WI38 (cell line): ENCODE measurements around the gene LAMA4.

ENCODE experiments used
- H3K4me3 ChIP-seq: 2 replicates; pipeline ENCODE4 v1.5.1; 2011; ENCODE audit warnings: low read depth, mild to moderate bottlenecking, control low read depth, low read length
- TF ChIP-seq, protein P1 (sequence below): IDR thresholded peaks from 2 replicates; pipeline ENCODE4 v1.5.1; 2012; ENCODE audit warnings: low read depth, mild to moderate bottlenecking, control low read depth, low read length

Gene LAMA4

DNA sequence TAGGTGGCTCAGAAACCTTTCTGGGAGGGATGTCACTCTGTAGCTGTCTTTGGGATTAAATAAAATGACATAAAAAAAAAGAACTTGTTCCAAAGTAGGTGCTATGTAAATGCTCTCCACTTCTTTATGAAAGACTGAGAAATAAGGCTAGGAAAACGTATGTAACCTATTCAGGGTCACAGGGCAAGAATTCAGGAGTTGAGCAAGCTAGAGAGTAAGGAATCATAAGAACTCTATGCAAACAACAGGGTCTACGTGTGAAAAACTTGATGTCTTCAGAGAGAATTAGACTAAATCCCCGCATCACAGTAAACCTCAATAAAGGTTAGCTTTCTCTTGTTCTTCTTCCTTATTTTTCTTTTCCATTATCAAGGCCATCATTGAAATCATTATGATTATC lies 59.2 kb downstream of the LAMA4 start:
- H3K4me3 ChIP-seq: no peak overlapping the region
- TF ChIP-seq, protein P1, sequence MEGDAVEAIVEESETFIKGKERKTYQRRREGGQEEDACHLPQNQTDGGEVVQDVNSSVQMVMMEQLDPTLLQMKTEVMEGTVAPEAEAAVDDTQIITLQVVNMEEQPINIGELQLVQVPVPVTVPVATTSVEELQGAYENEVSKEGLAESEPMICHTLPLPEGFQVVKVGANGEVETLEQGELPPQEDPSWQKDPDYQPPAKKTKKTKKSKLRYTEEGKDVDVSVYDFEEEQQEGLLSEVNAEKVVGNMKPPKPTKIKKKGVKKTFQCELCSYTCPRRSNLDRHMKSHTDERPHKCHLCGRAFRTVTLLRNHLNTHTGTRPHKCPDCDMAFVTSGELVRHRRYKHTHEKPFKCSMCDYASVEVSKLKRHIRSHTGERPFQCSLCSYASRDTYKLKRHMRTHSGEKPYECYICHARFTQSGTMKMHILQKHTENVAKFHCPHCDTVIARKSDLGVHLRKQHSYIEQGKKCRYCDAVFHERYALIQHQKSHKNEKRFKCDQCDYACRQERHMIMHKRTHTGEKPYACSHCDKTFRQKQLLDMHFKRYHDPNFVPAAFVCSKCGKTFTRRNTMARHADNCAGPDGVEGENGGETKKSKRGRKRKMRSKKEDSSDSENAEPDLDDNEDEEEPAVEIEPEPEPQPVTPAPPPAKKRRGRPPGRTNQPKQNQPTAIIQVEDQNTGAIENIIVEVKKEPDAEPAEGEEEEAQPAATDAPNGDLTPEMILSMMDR: no peak

DNA sequence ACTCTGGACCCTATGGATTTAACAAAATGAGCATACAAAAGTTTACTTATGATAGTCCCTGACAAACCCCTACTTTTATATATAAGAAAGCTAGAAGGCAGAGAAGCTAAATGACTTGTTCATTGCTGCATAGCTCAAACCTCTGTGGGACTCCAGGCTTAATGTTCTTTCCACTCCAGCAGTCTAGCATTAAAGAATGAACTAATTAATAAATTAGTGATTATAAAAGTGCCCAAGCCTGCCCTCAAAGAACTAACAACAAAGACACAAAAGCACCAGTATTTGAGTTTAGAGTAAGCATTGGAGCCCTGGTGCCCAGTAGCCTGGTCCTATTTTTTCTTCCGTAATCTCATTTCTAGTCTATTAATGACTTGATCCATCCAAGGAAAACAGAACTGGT lies 59.9 kb downstream of the LAMA4 start:
- TF ChIP-seq, protein P1: no peak
- no peak overlapping the region for H3K4me3 ChIP-seq

DNA sequence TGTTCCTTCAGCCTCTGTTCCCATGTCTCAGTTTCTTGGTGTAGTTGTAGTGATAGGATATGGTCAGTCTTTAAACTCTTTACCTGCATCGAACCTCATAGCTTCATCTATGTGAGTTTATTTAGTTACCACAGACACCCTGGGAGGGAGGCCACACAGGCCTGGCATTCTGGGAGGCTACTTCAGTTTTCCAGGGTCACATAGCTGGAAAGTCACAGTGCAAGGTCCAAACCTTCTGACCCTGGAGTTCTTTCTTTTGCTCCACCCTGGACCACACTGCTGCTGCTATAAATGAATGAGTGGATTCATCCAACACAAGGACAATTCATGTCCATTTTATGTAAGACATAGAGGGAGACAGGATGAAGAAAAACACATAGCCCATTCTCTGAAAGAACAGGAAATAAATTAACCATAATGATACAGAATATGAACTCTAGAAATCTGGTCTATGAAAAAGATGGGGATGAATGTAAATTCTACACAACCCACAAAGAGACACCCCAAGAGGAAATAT lies 60.8 kb downstream of the LAMA4 start:
- no peak overlapping the region for H3K4me3 ChIP-seq
- TF ChIP-seq, protein P1: no peak

DNA sequence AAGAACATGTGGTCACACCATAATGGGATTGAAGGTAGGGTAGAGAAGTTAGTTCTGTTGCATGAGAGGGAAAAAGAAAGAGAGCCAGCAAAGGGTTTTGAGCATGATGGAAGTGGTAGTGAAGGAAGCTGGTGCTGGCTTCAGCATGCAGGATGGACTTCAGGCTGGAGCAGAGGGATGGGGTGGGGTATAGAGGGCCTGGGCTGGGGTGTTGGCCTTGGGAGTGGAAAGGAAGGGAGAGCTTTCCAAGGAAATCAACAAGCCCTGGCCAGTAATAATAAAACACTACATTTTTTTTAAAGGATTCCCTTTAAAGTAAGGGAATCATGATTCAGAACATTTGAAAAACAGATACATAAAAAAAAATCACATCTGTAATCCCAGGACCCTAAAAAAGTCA lies 61.2 kb downstream of the LAMA4 start:
- H3K4me3 ChIP-seq: no peak overlapping the region
- TF ChIP-seq, protein P1: no peak

DNA sequence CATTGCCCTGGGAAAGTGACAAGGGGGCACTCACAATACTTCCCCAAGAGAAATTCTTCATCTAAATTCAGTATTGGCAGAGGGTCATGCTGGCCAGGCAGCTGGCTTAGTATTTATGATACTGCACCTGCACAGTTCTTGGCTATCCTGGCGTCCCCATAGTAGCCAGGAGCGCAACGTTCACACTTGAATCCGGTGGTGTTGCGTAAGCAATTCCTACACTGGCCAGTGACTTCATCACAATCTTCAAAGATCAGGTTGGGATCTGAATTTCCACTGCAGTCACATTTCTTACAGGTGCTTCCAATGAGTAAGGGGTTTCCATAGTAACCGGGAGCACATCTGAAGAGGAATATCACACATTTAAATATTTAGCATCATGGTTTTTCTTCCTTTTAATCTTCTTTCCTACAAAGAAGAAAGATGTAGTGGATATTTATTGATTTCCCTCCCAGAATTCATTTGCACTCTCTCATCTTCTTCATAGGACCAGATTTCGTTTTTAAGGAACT lies 62.8 kb downstream of the LAMA4 start:
- no peak overlapping the region for H3K4me3 ChIP-seq
- TF ChIP-seq, protein P1: no peak

DNA sequence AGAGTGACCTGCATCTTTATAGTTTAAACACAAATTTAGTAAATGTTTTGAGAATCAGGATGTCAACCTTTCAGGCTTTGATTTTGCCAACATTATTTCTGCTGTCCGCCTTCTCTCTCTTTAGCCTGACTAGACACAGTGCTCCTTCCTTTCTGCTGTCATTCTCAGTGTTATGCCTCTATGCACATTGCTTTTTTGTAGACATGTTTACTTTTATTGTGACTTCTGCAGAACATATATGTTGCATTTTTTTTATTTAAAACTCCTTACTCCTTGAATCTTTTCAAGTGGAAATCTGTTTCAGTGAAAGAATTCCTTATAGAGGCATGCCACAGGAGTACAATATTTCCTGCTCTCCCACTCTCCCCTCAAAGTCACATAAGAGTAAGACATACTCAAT lies 64.2 kb downstream of the LAMA4 start:
- TF ChIP-seq, protein P1: no peak
- H3K4me3 ChIP-seq: no peak overlapping the region

DNA sequence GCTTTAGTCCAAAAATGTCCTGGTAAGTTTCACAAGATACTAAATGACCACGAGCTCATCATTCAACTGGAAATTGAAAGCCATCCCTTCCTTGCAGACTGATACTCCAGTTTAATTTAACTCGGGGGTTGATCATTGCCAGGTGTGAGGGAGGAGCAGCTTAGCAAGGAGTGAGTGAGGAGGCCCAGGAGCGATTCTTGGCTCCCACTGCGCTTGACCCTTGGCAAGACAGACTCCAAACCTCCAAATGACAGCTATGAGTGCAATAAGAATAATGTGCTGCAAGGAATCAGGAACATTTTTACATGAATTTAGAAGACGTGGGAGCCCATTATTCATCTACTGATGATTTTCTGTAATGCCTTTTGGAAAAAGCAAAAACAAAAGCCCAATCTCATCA lies 64.9 kb downstream of the LAMA4 start:
- TF ChIP-seq, protein P1: no peak
- H3K4me3 ChIP-seq: no peak overlapping the region
